Measurements from ENCODE around the gene CCT5.
A peak's percentile ranks its signal among the peaks of the same experiment; 100 is the strongest.

CCT5 gene

GRCh38 chr5:10249948-10250805 lies at the start of gene CCT5:
TSS of gene CCT5 (plus strand) at chr5:10250280. CDS start at chr5:10250341, 61 bp downstream.
- peak; percentile 90 for DNase-seq

DNA sequence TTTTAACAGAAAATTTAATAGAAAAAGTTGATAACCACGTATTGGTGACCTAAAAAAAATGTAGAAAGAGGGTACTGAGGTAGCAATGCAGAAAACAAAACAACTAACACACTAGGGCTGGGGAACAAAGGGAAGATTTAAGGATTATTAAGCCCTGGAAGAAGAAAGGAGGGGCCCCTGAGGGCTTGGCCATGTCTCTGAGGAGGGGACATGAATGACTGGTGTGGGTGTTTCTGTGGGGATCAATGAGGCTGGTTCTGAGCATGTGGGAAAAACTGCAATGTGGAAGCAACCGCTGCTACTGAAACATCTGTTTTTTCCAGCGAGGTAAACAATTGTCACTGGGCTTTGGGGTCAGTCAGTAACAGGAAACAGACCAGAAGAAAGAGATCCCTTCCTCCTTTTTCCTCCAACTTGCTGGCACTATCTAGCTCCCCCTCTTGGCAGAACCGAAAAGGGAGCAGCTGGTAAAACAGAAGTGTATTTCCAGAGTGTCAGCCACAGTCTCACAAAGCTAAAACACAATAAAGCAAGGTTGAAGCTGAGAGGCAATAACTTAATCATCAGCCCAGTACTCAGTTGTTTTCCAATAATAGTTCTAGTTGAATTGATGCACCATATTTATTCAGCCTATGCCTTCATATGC lies 48.7 kb upstream of the CCT5 start:
- DNase-seq = no peak

- no peak for DNase-seq
Observed at GRCh38 chr5:10202089-10202910, 47.8 kb upstream of the CCT5 start.

- no peak for DNase-seq
Observed at GRCh38 chr5:10209004-10209403, 41.1 kb upstream of the CCT5 start.

DNA sequence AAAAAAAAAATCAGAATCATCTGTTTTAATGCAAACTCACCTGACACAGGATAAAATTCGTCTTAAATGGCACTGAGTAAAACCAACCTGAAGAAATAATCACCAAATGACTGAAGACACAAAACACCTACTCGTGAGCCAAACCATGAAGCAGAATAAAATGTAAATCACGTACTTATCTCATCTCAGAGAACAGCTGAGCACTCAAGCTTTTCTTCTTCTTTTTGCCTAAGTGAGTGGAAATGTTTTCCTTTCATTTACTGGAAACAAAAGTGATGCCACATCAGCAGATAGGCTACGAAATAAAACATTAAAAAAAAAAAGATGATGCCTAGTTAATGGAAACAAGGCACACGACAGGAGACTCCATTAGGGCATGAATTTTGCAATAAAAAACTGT lies 36.8 kb upstream of the CCT5 start:
- DNase-seq = no peak

DNA sequence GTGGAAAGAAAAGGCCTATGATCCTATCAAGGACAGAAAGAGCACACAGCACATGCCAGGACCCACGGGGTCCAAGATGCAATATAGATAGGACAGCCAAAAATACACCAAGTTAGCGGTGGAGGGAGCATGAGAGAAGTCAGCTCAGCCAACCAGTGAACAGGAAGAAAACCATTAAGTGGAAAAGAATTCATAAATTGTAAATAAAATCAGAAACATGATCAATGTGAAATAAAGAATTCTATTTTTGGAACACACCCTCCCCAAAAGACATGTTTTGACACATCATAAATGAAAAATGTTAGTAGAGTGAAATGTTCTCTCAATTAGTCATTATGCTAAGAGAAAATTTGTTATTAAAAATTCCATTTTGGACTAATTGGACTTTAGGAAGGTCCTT lies 36.0 kb upstream of the CCT5 start:
- no peak for DNase-seq

DNA sequence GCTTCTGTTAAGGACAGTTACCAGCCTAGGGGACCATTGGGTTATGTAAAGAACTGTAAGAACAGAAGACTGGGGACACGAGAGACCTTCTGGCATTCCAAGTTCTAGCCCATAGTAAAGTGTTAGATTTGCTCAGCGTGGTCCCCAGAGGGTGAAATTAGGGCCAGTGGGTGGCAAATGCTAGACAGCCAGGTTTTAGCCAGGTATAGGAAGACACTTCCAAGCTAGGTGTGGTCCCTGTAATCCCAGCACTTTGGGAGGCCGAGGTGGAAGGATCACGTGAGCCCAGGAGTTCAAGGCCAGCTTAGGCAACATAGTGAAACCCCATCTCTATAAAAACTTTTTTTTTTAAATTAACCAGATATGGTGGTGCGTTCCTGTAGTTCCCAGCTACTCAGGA lies 34.7 kb upstream of the CCT5 start:
- no peak for DNase-seq

DNA sequence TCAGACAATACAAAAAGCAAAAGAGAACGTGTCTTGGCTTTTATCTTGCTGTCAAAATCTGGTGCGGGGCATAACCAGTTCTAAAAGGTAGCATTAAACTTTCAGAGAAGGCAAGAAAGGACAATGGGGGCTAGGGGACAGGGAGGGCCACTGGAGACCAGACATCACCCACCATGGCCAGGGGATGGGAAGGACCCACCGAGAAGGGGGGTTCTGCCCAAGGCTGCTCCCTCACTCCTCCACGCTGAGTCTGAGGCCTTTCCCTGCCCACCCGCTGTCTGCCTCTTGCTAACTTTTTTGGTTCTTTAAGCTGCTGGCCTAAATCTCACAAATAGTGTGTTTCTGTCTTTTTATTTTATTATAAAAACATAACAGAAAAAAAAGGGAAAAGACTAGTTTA lies 34.0 kb upstream of the CCT5 start:
- DNase-seq = no peak

- no peak for DNase-seq
Observed at GRCh38 chr5:10218658-10219057, 31.4 kb upstream of the CCT5 start.

DNA sequence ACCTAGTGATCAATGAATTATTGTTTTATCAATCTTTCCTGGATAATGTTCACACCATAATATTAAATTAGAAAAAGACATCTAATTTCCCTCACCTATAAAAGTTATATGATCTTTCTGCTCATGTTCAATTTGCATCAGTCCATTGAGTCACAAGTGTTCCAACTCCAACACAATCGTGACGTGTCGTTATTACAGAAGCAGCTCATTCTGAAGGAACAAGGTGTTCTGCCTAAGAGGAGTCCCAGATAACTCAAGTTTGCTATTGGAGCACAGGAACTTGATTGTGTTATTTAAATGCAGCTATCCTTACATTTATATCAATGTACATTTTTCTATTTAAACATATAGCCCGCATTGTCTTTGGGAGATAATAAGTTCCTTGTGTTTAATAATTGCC lies 31.0 kb upstream of the CCT5 start:
- DNase-seq = no peak

- DNase-seq = no peak
Observed at GRCh38 chr5:10220248-10220647, 29.8 kb upstream of the CCT5 start.

- no peak for DNase-seq
Observed at GRCh38 chr5:10222326-10222725, 27.8 kb upstream of the CCT5 start.

DNA sequence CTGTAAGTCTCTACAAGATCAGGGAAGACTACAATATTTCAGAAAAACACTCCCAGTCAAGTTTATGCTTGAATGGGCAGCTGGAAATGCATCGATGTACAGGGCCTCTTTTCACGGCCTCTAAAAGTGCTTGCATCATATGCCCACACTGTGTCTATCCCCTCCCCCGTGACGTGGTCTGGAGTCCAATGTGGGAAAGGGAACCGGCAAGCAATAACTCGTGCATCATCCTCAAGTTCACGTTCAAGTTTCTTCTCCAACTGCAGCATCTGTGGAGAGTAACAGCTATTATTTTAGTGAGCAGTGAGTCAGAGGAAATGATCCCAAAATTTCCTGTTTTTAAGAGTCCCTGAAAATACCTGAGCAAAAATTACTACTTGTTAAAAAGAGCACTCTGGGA lies 22.7 kb upstream of the CCT5 start:
- DNase-seq = no peak

- no peak for DNase-seq
Observed at GRCh38 chr5:10228288-10228687, 21.8 kb upstream of the CCT5 start.

- DNase-seq = no peak
Observed at GRCh38 chr5:10229306-10230048, 20.6 kb upstream of the CCT5 start.

DNA sequence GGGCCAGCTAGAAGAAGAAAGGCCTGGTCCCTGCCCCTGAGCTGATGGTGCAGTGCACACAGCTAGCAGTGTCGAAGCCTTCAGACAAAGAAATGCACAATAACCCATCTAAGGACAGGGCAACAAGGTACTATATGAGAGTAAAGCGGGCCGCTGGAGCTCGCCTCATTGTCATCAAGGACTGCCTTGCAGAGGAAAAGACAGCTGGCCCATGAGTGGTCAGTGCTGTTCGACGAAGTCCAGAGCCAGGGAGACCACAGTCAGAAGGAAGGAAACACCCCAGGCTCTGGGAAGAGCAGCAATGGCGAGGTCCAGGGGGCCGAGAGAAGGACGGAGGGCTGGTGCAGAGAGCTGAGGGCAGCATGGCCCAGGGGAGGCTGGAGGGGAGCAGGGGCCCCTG lies 17.7 kb upstream of the CCT5 start:
- DNase-seq = no peak

DNA sequence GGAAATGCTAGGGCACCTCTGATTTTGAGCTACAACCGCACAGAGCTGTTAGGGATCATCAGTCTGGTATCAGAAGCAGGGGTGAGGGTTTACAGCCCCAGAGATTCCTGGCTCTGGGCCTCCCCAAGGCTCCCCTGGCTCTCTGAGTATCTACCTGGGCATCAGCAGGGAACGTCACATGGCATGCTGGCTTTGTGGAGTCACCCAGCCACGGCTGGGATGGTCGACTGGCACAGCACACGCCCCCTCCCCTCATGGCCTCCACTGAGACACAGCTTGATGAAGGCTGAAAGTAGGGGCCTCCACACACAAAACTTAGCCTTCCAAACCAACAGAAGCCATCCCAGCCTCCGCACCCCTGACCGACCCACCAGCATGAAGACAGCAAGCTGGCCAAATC lies 17.1 kb upstream of the CCT5 start:
- no peak for DNase-seq

GRCh38 chr5:10233505-10233904 lies 16.6 kb upstream of the CCT5 start:
- no peak for DNase-seq

GRCh38 chr5:10235350-10235749 lies 14.7 kb upstream of the CCT5 start:
- no peak for DNase-seq

- no peak for DNase-seq
Observed at GRCh38 chr5:10243660-10244240, 6.3 kb upstream of the CCT5 start.

DNA sequence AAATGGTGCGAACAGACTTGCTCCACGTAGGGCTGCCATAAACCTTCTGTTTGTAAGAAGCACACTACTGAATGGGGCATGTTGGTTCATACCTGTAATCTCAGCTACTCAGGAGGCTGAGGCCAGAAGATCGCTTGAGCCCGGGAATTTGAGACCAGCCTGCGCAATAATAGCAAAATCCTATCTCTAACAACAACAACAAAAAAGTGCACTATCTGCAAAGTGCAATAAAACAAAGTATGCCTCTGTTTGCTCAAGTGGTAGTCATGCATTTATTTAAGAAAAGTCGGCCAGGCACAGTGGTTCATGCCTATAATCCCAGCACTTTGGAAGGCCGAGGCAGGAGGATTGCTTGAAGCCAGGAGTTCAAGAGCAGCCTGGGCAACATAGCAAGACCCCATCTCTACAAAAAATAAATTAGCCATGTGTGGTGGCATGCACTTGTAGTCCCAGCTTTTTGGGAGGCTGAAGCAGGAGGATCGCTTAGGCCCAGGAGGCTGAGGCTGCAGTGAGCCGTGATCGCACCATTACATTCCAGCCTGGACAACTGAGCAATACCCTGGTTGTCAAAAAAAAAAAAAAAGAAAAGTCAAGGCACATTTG lies 5.6 kb upstream of the CCT5 start:
- no peak for DNase-seq

- DNase-seq = no peak
Observed at GRCh38 chr5:10246761-10247160, 3.3 kb upstream of the CCT5 start.
